ENCODE measurements around the gene PSME2.

The PSME2 gene

GRCh38 chr14:24195186-24196070 is 49.0 kb upstream of the PSME2 start, which contains the start of gene TM9SF1 (continued):
- TF ChIP-seq ZNF138 (tag by site-specific recombination; IDR thresholded peaks at IDR 0.05; ENCODE audit: borderline replicate concordance), result no peak

GRCh38 chr14:24194873-24195185 is 48.4 kb upstream of the PSME2 start:
- TF ChIP-seq ZNF837 (tag by site-specific recombination; IDR thresholded peaks at IDR 0.05), result no peak
- TF ChIP-seq ZNF747 (tag by site-specific recombination; IDR thresholded peaks at IDR 0.05), result no peak
- TF ChIP-seq ZNF664 (tag by site-specific recombination; IDR thresholded peaks at IDR 0.05), result no peak
- TF ChIP-seq KLF7 (tag by site-specific recombination; IDR thresholded peaks at IDR 0.05; ENCODE audit: borderline replicate concordance), result no peak
- TF ChIP-seq ZNF404 (tag by site-specific recombination; IDR thresholded peaks at IDR 0.05), result no peak
- no peak for TF ChIP-seq ZNF324 (tag by site-specific recombination; IDR thresholded peaks at IDR 0.05)
- no peak for TF ChIP-seq PRDM2 (tag by site-specific recombination; IDR thresholded peaks at IDR 0.05; ENCODE audit: borderline replicate concordance)
- TF ChIP-seq ZBTB11 (tag by site-specific recombination; conservative IDR thresholded peaks at IDR 0.05; ENCODE audit: low read depth), result no peak
- TF ChIP-seq YY1 (tag by site-specific recombination; IDR thresholded peaks at IDR 0.05), result no peak
- no peak for TF ChIP-seq ZNF202 (tag by site-specific recombination; IDR thresholded peaks at IDR 0.05; ENCODE audit: borderline replicate concordance)
- no peak for TF ChIP-seq GLIS2 (tag by site-specific recombination; IDR thresholded peaks at IDR 0.05)
- no peak for TF ChIP-seq HOXA7 (CRISPR knock-in tag; IDR thresholded peaks at IDR 0.05; ENCODE audit: borderline replicate concordance)
- no peak for TF ChIP-seq ZSCAN5A (tag by site-specific recombination; IDR thresholded peaks at IDR 0.05)
- no peak for TF ChIP-seq ZBTB7A (tag by site-specific recombination; IDR thresholded peaks at IDR 0.05; ENCODE audit: low read depth)
- TF ChIP-seq ZNF704 (tag by site-specific recombination; IDR thresholded peaks at IDR 0.05), result no peak
- H3K4me3 ChIP-seq (ENCODE audit: low read depth, low read length), result peak overlapping the region; percentile 89
- peak overlapping the region; percentile 97 for H3K27ac ChIP-seq (ENCODE audit: extremely low read depth, low read depth, low read length)
- peaks cover 8 to 50% of the 10 kb centered on the region in 2 experiments for H3K36me3 ChIP-seq (ENCODE audit: control insufficient read depth in 2 of 2, insufficient read depth in 1 of 2, low read length in 2 of 2)
- ChIA-PET CTCF (interaction anchor here (0.7 to 2.4 kb wide), 2 partner anchors 34 to 235 kb away, joined by 3 to 10 read pairs; partner anchors contain the start of gene IRF9), POLR2A (interaction anchor here (0.8 to 4.1 kb wide), 12 partner anchors 8 to 159 kb away, joined by 3 to 43 read pairs (median 6); partner anchors contain the start of genes CHMP4A, EMC9, IRF9 and MDP1)
- H3K4me1 ChIP-seq (ENCODE audit: control insufficient read depth, insufficient read depth, low read length), result peaks cover 4% of the 10 kb centered on the region; the same call in 1 of the 2 replicates
- no peaks in the 10 kb centered on the region for H3K9me3 ChIP-seq (ENCODE audit: control insufficient read depth, insufficient read depth, low read depth, low read length)
